ENCODE measurements around the gene CCDC110. TPM values are rescaled to one million over a fixed set of nuclear protein-coding genes. Genes with fewer than 3 reads are reported as not detected.

CCDC110 gene
- total and polyA plus RNA-seq, 9 of the 15 experiments (the other 6 are each of a cell fraction or from before 2014, with no cell fraction given): 0.04 to 0.35 (median 0.07) TPM; not detected in 4

DNA sequence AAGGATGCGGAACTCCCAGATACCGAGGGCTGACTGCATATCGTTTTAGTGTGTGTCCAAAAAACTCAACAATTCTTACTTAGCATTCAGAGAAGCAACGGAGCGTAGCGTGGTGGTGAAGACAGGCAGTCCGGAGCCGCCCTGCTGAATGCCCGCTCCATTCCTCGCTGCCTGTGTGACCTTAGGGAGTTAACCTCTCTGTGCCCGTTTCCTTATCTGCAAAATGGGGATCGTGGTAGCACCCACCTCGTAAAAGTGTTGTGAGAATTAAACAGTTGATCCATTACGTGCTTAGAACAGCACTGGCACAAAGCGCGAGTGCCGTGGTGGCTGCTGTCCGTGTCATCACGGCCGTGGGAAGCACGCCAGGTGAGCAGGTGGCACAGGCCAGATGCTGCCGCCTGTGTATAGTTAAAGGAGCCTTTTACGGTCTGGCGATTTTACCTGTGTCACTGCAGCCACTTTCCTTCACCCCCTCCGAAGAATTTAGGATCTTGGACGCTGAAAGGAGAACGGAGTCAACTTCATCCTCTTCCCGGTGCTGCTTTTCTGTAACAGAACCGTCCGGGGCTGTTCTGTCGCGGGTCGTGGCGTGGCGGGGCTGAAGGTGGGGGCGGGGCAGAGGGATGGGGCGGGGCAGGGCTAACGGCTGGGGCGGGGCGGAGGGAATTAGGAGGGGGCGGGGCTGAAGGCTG lies 885 bp downstream of the CCDC110 start (continued):
- TF ChIP-seq, protein P1, sequence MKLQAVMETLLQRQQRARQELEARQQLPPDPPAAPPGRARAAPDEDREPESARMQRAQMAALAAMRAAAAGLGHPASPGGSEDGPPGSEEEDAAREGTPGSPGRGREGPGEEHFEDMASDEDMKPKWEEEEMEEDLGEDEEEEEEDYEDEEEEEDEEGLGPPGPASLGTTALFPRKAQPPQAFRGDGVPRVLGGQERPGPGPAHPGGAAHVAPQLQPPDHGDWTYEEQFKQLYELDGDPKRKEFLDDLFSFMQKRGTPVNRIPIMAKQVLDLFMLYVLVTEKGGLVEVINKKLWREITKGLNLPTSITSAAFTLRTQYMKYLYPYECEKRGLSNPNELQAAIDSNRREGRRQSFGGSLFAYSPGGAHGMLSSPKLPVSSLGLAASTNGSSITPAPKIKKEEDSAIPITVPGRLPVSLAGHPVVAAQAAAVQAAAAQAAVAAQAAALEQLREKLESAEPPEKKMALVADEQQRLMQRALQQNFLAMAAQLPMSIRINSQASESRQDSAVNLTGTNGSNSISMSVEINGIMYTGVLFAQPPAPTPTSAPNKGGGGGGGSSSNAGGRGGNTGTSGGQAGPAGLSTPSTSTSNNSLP (IDR thresholded peaks at IDR 0.05; ENCODE audit: borderline replicate concordance, low read depth, low read length): no peak
- TF ChIP-seq TAF15 (IDR thresholded peaks at IDR 0.05; ENCODE audit: low read depth, low read length) (no peak), HNRNPUL1 (IDR thresholded peaks at IDR 0.05; ENCODE audit: low read length) (no peak), CBFB (CRISPR knock-in tag; IDR thresholded peaks at IDR 0.05) (0 out of 2 replicates have a peak, but pooled peaks have one; percentile 47), MEF2A (IDR thresholded peaks at IDR 0.05; ENCODE audit: control insufficient read depth, low read depth, low read length) (no peak), POLR2AphosphoS5 (IDR thresholded peaks at IDR 0.05; ENCODE audit: control insufficient read depth, insufficient read depth, low read depth, low read length) (no peak), MAFG (tag; conservative IDR thresholded peaks at IDR 0.05) (no peak), DLX4 (CRISPR knock-in tag; IDR thresholded peaks at IDR 0.05) (no peak), MAX (CRISPR knock-in tag; IDR thresholded peaks at IDR 0.05) (peak; percentile 57; the same call in 1 of the 2 replicates), NEUROD1 (IDR thresholded peaks at IDR 0.05; ENCODE audit: borderline replicate concordance, low read depth, low read length, partially characterized antibody) (no peak), NCOA2 (IDR thresholded peaks at IDR 0.05; ENCODE audit: partially characterized antibody in 2 of 2) (no peak), TBL1XR1 (IDR thresholded peaks at IDR 0.05; ENCODE audit: low read length in 2 of 2) (no peak), NR2C1 (IDR thresholded peaks at IDR 0.05) (no peak), NR2C1 (tag; IDR thresholded peaks at IDR 0.05) (no peak), CREB1 (IDR thresholded peaks at IDR 0.05) (no peak), CREB1 (CRISPR knock-in tag; IDR thresholded peaks at IDR 0.05) (0 out of 2 replicates have a peak, but pooled peaks have one; percentile 33), ZFP36 (IDR thresholded peaks at IDR 0.05; ENCODE audit: low read depth, low read length, partially characterized antibody) (peak; percentile 49), FOXM1 (IDR thresholded peaks at IDR 0.05; ENCODE audit: low read depth) (no peak), FOXM1 (CRISPR knock-in tag; IDR thresholded peaks at IDR 0.05; ENCODE audit: low read depth) (no peak)

Measured in K562 (cell line).